ENCODE data around the gene CDA. TPM values are rescaled to one million over a fixed set of nuclear protein-coding genes. Genes with fewer than 3 reads are reported as not detected.

The CDA gene
- 0.92 and 3.4 TPM in 2 replicates for total RNA-seq

- DNase-seq (ENCODE audit: extremely low read depth, low read depth, low spot score) = no peak
Observed at GRCh38 chr1:20588634-20589225, at the start of gene CDA. TSS of gene CDA (plus strand) at chr1:20589097. CDS start at chr1:20589130, 33 bp downstream.

- no peak for DNase-seq (ENCODE audit: extremely low read depth, low read depth, low spot score)
Observed at GRCh38 chr1:20540281-20540680, 48.6 kb upstream of the CDA start.

GRCh38 chr1:20546637-20547036 lies 42.3 kb upstream of the CDA start:
- no peak for DNase-seq (ENCODE audit: extremely low read depth, low read depth, low spot score)

- DNase-seq (ENCODE audit: extremely low read depth, low read depth, low spot score) = no peak
Observed at GRCh38 chr1:20551161-20551560, 37.7 kb upstream of the CDA start.

- DNase-seq (ENCODE audit: extremely low read depth, low read depth, low spot score) = no peak
Observed at GRCh38 chr1:20551945-20552727, 36.8 kb upstream of the CDA start, which contains the start of gene FAM43B. TSS of gene FAM43B (plus strand) at chr1:20552573. CDS start at chr1:20552974, 401 bp downstream.

GRCh38 chr1:20552728-20553445 lies 36.0 kb upstream of the CDA start:
- no peak for DNase-seq (ENCODE audit: extremely low read depth, low read depth, low spot score)

- DNase-seq (ENCODE audit: extremely low read depth, low read depth, low spot score) = no peak
Observed at GRCh38 chr1:20555025-20555757, 33.7 kb upstream of the CDA start.

DNA sequence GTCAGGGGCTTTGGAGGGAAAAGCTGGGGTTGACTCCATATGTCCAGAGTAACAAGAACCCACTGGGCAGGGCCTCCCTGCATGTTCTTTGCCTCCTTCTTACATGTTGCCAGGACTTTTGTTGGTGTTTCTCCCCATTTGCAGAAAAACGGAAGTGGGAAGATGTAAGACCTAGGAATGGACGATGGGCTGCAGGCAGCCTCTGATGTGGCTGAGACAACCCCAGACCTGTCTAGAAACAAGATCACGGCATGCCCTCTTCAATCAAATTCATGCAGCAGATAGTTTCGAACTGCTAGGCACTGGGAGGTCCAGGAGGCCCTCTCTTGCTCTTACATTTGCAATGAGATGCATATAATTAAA lies 33.2 kb upstream of the CDA start:
- no peak for DNase-seq (ENCODE audit: extremely low read depth, low read depth, low spot score)

DNA sequence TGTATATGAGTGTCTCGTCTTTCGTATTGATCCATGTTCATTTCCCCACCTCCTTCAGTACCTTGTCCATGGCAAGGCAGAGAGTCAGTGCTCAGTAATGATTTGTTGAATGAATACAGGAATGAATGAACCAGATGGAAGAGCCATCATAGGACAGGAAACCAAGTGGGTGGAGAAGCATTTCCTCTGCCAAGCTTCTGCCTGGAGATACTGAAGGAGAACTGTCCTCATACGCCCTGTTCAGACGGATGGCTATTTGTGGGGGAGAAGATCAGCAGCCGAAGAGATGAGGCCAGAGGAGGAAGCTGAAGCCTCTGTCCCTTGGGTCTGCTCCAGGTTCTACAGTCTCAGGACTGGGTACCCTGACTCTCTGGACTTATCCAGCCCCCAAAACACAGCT lies 30.7 kb upstream of the CDA start:
- DNase-seq (ENCODE audit: extremely low read depth, low read depth, low spot score) = no peak

GRCh38 chr1:20560966-20561365 lies 27.9 kb upstream of the CDA start:
- DNase-seq (ENCODE audit: extremely low read depth, low read depth, low spot score) = no peak

DNA sequence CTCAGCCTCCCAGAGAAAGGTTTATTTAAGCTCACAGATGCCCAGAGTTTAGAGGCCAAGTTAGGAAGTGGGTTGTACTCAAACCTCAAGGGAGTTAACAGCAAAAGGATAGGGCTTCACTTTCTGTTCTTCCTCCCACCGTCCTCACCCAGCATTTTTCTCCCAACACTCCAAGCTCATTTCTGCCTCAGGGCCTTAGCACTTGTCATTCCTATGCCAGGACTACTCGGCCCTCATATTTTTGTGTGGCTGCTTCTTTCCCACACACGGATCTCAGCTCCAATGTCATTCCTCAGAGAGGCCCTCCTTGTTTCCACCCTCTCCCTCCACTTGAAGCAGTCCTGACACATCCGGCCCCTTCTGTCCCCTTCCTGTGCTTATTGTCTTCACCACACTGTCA lies 23.7 kb upstream of the CDA start:
- DNase-seq (ENCODE audit: extremely low read depth, low read depth, low spot score) = no peak

DNA sequence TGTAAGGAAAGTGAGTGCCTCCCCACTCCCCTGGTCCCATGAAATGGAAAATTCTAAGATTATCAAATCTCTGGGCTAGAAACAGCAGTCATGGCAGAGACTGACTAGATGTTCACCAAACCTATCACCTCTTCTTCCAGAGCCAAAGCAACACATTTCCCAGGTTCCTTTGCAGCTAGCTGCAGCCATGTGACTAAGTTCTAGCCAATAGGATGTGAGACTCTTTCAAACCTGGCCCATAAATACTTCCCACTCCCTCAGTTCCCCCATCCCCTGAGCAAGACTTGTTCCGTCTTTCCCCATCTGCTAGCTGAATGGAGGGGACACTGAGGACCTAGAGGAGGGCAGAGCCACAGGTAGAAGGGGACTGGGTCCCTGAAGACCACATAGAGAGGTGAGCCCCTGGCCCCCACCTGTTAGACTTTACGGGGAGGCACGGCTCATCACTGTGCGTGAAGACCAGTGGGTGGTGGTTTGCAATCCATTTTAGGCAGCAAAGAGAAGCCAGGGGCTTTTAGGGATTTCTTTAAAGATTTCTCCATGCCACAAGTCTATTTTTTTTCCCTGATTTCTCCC lies 19.3 kb upstream of the CDA start:
- no peak for DNase-seq (ENCODE audit: extremely low read depth, low read depth, low spot score)

- DNase-seq (ENCODE audit: extremely low read depth, low read depth, low spot score) = no peak
Observed at GRCh38 chr1:20571427-20571826, 17.5 kb upstream of the CDA start.

GRCh38 chr1:20573987-20574386 lies 14.9 kb upstream of the CDA start:
- DNase-seq (ENCODE audit: extremely low read depth, low read depth, low spot score) = no peak

DNA sequence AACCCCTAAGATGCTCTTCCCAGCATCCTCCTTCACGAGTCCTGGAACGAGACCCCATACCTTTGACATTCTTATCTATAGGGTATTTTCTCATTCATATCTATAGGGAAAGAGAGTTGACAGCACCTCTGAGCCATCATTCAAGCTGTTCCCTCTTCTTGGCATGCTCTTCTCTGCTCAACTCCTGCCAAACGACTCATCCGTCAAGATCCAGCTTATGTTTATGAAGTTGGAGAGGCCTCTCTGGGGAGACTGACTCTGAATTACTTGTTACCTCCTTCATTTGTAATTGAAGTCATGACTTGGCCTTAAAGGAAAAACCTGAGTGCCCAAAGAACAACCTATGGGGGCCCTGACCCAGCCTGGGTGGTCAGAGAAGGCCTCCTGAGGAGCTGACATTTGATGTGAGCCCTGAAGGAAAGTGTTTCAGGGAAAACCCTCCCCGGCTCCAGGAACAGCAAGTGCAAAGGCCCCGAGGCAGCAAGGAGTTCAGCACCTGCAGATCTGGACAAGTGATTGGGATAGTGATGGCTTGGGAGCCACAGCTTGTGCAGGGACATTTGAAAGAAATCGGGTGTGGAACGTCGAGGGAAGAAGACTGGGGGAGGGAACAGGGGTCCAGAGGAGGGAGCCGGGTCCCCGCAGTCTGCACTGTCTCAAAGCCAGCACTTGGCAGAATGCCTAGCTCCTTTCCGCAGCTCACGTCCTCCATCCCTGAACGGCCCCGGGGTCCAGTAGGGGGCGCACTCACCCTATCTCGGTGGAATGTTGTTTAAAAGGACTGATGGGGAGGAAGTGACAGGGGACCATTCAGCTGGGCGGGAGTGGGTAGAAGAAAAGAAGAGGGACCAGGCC lies 14.0 kb upstream of the CDA start:
- DNase-seq (ENCODE audit: extremely low read depth, low read depth, low spot score) = peak; percentile 63

DNA sequence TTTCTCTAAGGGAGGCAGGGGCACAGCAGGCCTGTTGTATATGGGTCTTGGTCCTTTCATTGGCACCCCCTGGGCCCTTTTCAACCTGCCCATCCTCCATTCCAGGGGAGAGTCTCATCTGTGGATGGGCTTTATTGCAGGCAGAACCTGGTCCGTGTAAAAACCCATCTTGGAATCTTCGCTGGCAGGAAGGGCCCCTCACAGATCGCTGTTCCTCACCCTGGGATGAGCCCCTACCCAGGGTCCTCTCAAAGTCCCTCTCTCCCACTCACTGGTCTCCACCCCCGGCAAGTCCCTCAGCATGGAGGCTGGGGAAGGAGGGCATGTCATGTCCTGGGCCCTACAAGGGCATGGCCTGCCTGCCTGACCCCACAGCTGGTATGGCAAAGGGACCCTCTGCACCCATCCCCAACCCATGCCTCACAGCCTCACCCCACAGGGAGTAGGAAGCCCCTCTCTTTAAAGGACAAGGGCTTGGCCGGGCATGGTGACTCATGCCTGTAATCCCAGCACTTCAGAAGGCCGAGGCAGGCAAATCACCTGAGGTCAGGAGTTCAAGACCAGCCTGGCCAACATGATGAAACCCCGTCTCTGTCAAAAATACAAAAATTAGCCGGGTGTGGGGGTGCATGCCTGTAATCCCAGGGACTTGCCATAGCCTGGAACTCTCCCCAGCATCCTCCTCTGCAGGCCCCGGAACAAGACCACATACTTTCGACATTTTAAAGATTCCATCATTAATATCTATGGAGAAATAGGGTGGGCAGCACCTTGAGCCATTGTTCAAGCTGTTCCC lies 13.2 kb upstream of the CDA start:
- DNase-seq (ENCODE audit: extremely low read depth, low read depth, low spot score) = no peak

GRCh38 chr1:20578062-20578461 lies 10.8 kb upstream of the CDA start:
- DNase-seq (ENCODE audit: extremely low read depth, low read depth, low spot score) = no peak

GRCh38 chr1:20578721-20579395 lies 10.0 kb upstream of the CDA start:
- DNase-seq (ENCODE audit: extremely low read depth, low read depth, low spot score) = no peak

DNA sequence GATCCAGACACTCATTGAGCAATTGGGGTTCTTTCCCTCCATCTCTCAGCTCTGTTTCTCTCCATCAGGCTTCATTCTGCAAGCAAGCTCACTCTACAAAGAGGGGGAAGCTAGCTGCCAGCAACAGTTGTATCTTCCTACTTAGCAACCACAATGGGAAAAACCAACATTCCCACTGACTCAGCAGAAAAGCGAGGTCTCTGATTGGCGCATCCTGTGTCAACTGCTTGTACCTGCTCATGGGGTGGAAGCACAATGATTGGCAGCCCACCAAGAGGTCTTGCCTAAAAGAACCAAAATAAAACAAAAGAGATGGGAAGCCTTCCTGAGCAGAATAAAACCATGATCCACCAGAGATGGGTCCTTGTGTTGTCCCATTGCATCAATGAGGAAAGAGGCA lies 4.0 kb upstream of the CDA start:
- DNase-seq (ENCODE audit: extremely low read depth, low read depth, low spot score) = no peak
